Thyroid gland (tissue), 4 donors: ENCODE results near the gene RPL15. TPM values are rescaled to one million over a fixed set of nuclear protein-coding genes. Genes with fewer than 3 reads are reported as not detected.
"Not testable (repeated sequence)": the region's sequence is repeated elsewhere in the genome, so short reads cannot be mapped to it uniquely, and the experiment has no call there.

ENCODE experiments used
- DNase-seq, 2 donors: peaks; one replicate each; pipeline ENCODE4 v3.0.0-alpha.2; 2019
- H3K27ac ChIP-seq, 3 donors: fragments of 200-600 bp; sonication (generic); 1 replicate in 2 of 3; 2 replicates in 1 of 3; pipeline ENCODE4 v1.5.1; 2016 to 2019; ENCODE audit warnings: mild to moderate bottlenecking in 1 of 3, moderate library complexity in 1 of 3
- H3K27me3 ChIP-seq: fragments of 200-600 bp; sonication (generic); one replicate; pipeline ENCODE4 v1.5.1; 2019
- H3K36me3 ChIP-seq, 2 donors: fragments of 200-600 bp; sonication (generic); one replicate each; pipeline ENCODE4 v1.5.1; 2016 to 2019
- H3K4me1 ChIP-seq, 2 donors: fragments of 200-600 bp; sonication (generic); one replicate each; pipeline ENCODE4 v1.5.1; 2017 to 2019
- H3K4me3 ChIP-seq, 3 donors: fragments of 200-600 bp; sonication (generic); replicated peaks in 1 of 3; 1 replicate in 2 of 3; 2 replicates in 1 of 3; pipeline ENCODE4 v1.5.1; 2016; ENCODE audit warnings: mild to moderate bottlenecking in 1 of 3
- H3K9me3 ChIP-seq: fragments of 200-600 bp; sonication (generic); one replicate; pipeline ENCODE4 v1.5.1; 2017
- POLR2A ChIP-seq, 2 donors: fragments of 450-650 bp; IDR thresholded peaks; one replicate each; pipeline ENCODE4 v1.6.1; 2017; ENCODE audit warnings: antibody characterized with exemption in 2 of 2, mild to moderate bottlenecking in 2 of 2, moderate library complexity in 1 of 2
- WGBS, 2 donors: methylation state at CpG; one replicate each; pipeline ENCODE4 v1.1.5; 2017; 5-methylcytosine and 5-hydroxymethylcytosine counted together
- intact Hi-C: fragments of 100-400 bp; cut with DNase I; formaldehyde crosslinking; loops from one replicate; pipeline ENCODE4 v1.15.1; 2023
- total RNA-seq, 4 donors: library from RNA; depleted of rRNA; stranded (reverse); fragments of >200 nt; gene quantifications; one replicate each; pipeline ENCODE4 v1.2.3, GENCODE V29; 2016
- TF ChIP-seq, protein P1 (sequence below), 6 experiments: fragments of 200-600 bp in 3 of 6; fragments of 450-650 bp in 3 of 6; sonication (generic) in 3 of 6; IDR thresholded peaks; one replicate each; pipeline ENCODE4 v1.5.1; 2016 to 2019; ENCODE audit warnings: antibody characterized with exemption in 6 of 6, mild to moderate bottlenecking in 2 of 6, inconsistent platforms in 1 of 6, moderate library complexity in 1 of 6

Gene RPL15
- total RNA-seq, result 1,000 to 10,000 TPM; 1,700 to 2,512 (median 2,310) TPM

DNA sequence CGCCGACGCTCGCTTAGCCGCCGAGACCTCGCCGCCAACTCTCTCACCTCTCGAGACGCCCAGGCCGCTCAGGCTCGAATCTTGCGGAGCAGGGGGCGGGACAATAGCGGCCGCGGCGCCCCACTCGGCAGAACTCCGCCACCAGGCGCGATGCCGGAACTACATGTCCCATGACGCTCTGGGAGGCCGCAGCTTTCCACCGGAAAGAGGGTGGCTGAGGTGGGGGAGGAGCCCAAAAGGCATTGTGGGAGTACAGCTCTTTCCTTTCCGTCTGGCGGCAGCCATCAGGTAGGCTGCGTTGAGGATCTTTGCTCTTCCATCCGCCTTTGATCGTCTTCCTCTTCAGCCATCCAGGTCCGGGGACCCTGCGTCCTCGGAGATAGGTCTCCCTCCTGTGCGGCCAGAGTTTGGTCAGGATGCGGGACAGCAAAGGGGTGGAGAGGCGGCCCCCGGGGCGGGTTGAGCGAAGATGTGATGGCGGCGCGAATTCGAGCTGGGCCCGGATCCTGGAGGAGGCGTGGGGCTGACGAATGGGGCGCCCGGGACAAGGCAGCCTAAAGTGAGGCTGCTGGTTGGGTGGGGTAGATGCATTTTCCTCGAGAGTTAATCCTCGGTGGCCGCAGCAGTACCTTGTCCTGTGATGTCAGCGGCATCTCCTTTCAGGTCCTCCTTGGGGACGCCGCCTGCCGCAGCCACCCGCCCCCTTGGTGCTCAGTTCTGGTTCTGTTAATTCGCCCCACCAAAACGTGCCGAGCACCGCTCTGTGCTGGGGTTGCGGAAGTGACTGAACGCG lies at the start of gene RPL15, which contains the start of gene NKIRAS1:
Gene RPL15 (plus strand): TSS at position 247 of the 793 bp plus-strand sequence. CDS start 728 bp downstream, outside the sequence.
Gene NKIRAS1 (minus strand): TSS at position 105 of the 793 bp plus-strand sequence. CDS start 6,086 bp downstream, outside the sequence.
- Histone ChIP-seq H3K9me3 (no peaks in the 10 kb centered on the region), H3K4me1 (peaks cover 27 to 34% of the 10 kb centered on the region in 2 donors), H3K27ac (peak within 1 kb of the TSS; percentile 94 to 98 (median 96)), H3K27me3 (no peaks in the 10 kb centered on the region), H3K36me3 (peaks cover 16 to 18% of the 10 kb centered on the region in 2 donors), H3K4me3 (peak within 1 kb of the TSS; percentile 73 to 90 (median 75))
- TF ChIP-seq, protein P1, sequence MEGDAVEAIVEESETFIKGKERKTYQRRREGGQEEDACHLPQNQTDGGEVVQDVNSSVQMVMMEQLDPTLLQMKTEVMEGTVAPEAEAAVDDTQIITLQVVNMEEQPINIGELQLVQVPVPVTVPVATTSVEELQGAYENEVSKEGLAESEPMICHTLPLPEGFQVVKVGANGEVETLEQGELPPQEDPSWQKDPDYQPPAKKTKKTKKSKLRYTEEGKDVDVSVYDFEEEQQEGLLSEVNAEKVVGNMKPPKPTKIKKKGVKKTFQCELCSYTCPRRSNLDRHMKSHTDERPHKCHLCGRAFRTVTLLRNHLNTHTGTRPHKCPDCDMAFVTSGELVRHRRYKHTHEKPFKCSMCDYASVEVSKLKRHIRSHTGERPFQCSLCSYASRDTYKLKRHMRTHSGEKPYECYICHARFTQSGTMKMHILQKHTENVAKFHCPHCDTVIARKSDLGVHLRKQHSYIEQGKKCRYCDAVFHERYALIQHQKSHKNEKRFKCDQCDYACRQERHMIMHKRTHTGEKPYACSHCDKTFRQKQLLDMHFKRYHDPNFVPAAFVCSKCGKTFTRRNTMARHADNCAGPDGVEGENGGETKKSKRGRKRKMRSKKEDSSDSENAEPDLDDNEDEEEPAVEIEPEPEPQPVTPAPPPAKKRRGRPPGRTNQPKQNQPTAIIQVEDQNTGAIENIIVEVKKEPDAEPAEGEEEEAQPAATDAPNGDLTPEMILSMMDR (IDR thresholded peaks at IDR 0.05), result peak in 5 of 6 experiments; percentile 49 to 82 (median 60)
- peak; percentile 93 to 98 for TF ChIP-seq POLR2A (IDR thresholded peaks at IDR 0.05)
- intact Hi-C loops, result loop anchor here (2.0 kb wide), 1 partner anchor 30 kb away; no protein-coding TSS in a partner anchor
- DNase-seq, result peak; percentile 98 to 99
- 0 to 1% methylated on average over 31 to 53 of the region's 64 CpGs for WGBS, 2 donors

DNA sequence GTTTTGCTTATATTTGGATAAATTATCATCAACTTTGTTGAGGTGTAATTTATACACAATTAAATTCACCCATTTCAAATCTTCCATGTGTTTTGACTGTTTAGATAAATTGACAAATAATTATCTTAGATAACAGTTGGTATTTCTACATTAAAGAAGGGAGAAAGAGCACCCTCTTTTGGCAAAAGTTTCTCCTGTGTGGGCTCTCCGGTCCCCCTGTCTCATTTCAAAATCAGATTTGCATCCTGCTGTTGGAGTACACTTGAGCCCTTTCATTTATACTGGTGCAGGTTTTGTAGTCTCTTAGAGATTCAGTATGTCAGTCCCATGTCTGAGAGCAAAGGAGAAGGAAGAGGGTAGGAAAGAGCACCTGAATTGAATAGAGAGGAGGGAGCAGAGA lies 49.5 kb upstream of the RPL15 start:
- H3K4me1 ChIP-seq, result peaks cover 19 to 20% of the 10 kb centered on the region in 2 donors
- H3K27me3 ChIP-seq, result no peaks in the 10 kb centered on the region
- TF ChIP-seq, protein P1 (IDR thresholded peaks at IDR 0.05), result no peak
- TF ChIP-seq POLR2A (IDR thresholded peaks at IDR 0.05), result no peak
- intact Hi-C loops, result no loop called here
- H3K36me3 ChIP-seq, result no peaks in the 10 kb centered on the region
- no peak overlapping the region for H3K27ac ChIP-seq
- H3K9me3 ChIP-seq, result no peaks in the 10 kb centered on the region
- no peak for DNase-seq
- WGBS, 2 donors, result 69 to 81% methylated on average over 1 of the region's 1 CpG
- H3K4me3 ChIP-seq, result no peak overlapping the region

DNA sequence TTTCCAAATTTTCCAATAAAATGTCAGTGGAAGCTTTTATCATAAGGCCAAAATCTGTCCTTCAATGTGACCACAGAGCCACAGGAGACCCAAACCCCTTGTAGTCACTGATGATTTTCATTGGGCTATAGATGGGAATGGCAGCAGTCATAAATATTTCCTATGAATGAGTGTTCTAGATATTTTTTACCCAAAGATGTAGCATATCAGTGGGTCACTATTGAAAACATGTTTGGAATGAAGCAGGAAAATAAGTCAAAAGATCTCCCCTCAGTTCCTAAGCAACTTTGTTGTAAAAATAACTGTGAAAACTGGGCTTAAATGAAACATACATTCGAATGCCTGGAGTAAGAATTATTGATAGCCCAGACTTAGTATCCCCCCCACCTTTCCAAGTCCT lies 49.1 kb upstream of the RPL15 start:
- no peak for DNase-seq

DNA sequence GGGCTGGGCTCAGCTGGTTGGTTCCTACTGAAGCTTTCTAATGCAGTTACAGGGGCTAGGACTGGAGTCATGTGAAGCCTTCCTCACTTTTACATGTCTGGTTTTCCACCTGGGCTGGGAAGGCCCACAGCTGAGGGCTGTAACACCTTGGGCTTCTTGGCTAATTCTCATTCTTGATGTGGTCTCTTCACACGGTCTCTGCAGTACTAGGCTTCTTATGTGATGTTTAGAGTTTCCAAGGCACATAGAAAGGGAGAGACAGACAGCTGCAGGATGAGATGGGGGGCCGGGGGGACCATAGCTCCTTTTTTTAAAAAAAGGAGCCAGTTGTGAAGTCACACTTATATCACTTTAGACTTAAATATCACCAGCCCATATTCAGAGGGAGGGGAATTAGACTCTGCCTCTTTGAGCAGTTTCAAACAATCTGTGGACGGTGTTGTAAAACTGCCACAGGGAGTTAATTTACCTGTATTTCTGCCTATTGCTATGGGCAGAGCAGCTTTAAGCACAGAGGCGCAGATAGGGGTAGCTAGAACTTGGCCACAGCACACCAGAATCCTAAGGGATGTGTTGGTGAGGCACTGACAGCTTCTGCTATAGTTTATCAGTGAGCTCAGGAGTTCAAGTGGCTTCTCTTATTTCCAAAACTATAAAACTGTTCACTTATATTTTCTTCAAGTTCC lies 46.8 kb upstream of the RPL15 start:
- 95% methylated on average over 4 of the region's 4 CpGs for WGBS, 2 donors

More for the DNA sequence above, 49.1 kb upstream of the RPL15 start:
- TF ChIP-seq POLR2A (IDR thresholded peaks at IDR 0.05), result no peak
- TF ChIP-seq, protein P1 (IDR thresholded peaks at IDR 0.05), result no peak
- no peak overlapping the region for H3K4me3 ChIP-seq
- H3K27ac ChIP-seq, result no peak overlapping the region
- H3K9me3 ChIP-seq, result no peaks in the 10 kb centered on the region
- no peaks in the 10 kb centered on the region for H3K27me3 ChIP-seq
- peaks cover 19 to 20% of the 10 kb centered on the region in 2 donors for H3K4me1 ChIP-seq
- intact Hi-C loops, result no loop called here
- 88 to 94% methylated on average over 1 of the region's 1 CpG for WGBS, 2 donors
- H3K36me3 ChIP-seq, result no peaks in the 10 kb centered on the region

DNA sequence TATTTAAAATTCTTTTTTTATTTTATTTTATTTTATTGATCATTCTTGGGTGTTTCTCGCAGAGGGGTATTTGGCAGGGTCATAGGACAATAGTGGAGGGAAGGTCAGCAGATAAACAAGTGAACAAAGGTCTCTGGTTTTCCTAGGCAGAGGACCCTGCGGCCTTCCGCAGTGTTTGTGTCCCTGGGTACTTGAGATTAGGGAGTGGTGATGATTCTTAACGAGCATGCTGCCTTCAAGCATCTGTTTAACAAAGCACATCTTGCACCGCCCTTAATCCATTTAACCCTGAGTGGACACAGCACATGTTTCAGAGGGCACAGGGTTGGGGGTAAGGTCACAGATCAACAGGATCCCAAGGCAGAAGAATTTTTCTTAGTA lies 46.3 kb upstream of the RPL15 start:
- H3K36me3 ChIP-seq, intact Hi-C loops, H3K9me3 ChIP-seq, H3K27me3 ChIP-seq, DNase-seq, H3K4me3 ChIP-seq, H3K27ac ChIP-seq: not testable (repeated sequence)
- H3K4me1 ChIP-seq, result peaks cover 12 to 21% of the 10 kb centered on the region in 2 donors
- 50 to 64% methylated on average over 2 of the region's 5 CpGs for WGBS, 2 donors

More for the DNA sequence above, 46.8 kb upstream of the RPL15 start:
- intact Hi-C loops, result no loop called here
- TF ChIP-seq POLR2A (IDR thresholded peaks at IDR 0.05), result no peak
- TF ChIP-seq, protein P1 (IDR thresholded peaks at IDR 0.05), result no peak
- no peak for DNase-seq
- Histone ChIP-seq H3K9me3 (no peaks in the 10 kb centered on the region), H3K27me3 (no peaks in the 10 kb centered on the region), H3K4me1 (peaks cover 16 to 27% of the 10 kb centered on the region in 2 donors), H3K27ac (no peak overlapping the region), H3K4me3 (no peak overlapping the region), H3K36me3 (no peaks in the 10 kb centered on the region)

DNA sequence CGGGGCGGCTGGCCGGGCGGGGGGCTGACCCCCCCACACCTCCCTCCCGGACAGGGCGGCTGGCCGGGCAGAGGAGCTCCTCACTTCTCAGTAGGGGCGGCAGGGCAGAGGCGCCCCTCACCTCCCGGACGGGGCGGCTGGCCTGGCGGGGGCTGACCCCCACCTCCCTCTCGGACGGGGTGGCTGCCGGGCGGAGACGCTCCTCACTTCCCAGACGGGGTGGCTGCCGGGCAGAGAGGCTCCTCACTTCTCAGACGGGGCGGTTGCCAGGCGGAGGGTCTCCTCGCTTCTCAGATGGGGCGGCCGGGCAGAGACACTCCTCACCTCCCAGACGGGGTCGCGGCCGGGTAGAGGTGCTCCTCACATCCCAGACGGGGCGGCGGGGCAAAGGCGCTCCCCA lies 45.6 kb upstream of the RPL15 start:
- DNase-seq, H3K27ac ChIP-seq, H3K4me3 ChIP-seq, intact Hi-C loops, H3K36me3 ChIP-seq, H3K27me3 ChIP-seq, H3K9me3 ChIP-seq: not testable (repeated sequence)
- 93 to 98% methylated on average over 3 to 19 of the region's 34 CpGs for WGBS, 2 donors
- H3K4me1 ChIP-seq, result peaks cover 5 to 18% of the 10 kb centered on the region in 2 donors
